GM12878 (cell line): ENCODE measurements around the gene GRIN2A. TPM values are rescaled to one million over a fixed set of nuclear protein-coding genes. Genes with fewer than 3 reads are reported as not detected.
A peak's percentile ranks its signal among the peaks of the same experiment; 100 is the strongest.

ENCODE experiments used
- ATF3 ChIP-seq: IDR thresholded peaks from 2 replicates; pipeline ENCODE4 v1.6.1; 2011; ENCODE audit warnings: low read depth, mild to moderate bottlenecking, low read length, moderate library complexity, borderline replicate concordance; ENCODE audit errors: extremely low read depth
- ATF7 ChIP-seq: fragments of 450-650 bp; IDR thresholded peaks from 2 replicates; pipeline ENCODE4 v1.6.1; 2016; ENCODE audit warnings: low read depth, mild to moderate bottlenecking
- BHLHE40 ChIP-seq, 2 experiments: fragments of 450-650 bp in 1 of 2; IDR thresholded peaks; 2 replicates each; pipeline ENCODE4 v1.6.1; 2011 to 2017; ENCODE audit warnings: low read depth in 2 of 2, borderline replicate concordance in 1 of 2, improper control_type of control experiment in 1 of 2, low read length in 1 of 2, mild to moderate bottlenecking in 1 of 2
- CBFB ChIP-seq: IDR thresholded peaks from 2 replicates; pipeline ENCODE4 v1.6.1; 2016; ENCODE audit warnings: antibody characterized with exemption, low read depth
- CBX5 ChIP-seq: sonication (generic); IDR thresholded peaks from 2 replicates; pipeline ENCODE4 v1.6.1; 2016; ENCODE audit warnings: low read depth, moderate library complexity, mild to moderate bottlenecking, inconsistent platforms
- MAX ChIP-seq: IDR thresholded peaks from 2 replicates; pipeline ENCODE4 v1.6.1; 2012; ENCODE audit warnings: low read depth, low read length, improper control_type of control experiment
- MEF2A ChIP-seq: IDR thresholded peaks from 2 replicates; pipeline ENCODE4 v1.6.1; 2011; ENCODE audit warnings: low read depth, mild to moderate bottlenecking, low read length, moderate library complexity; ENCODE audit not compliant: insufficient read depth
- MYC ChIP-seq: IDR thresholded peaks from 2 replicates; pipeline ENCODE4 v1.6.1; 2011; ENCODE audit warnings: mild to moderate bottlenecking, low read length, moderate library complexity, inconsistent platforms; ENCODE audit not compliant: insufficient read depth, insufficient replicate concordance, insufficient read length, severe bottlenecking
- POLR2AphosphoS5 ChIP-seq: IDR thresholded peaks from 2 replicates; pipeline ENCODE4 v1.6.1; 2011; ENCODE audit warnings: mild to moderate bottlenecking, low read length, inconsistent platforms
- RFX5 ChIP-seq: IDR thresholded peaks from 2 replicates; pipeline ENCODE4 v1.6.1; 2011; ENCODE audit warnings: low read depth, low read length, improper control_type of control experiment
- TARDBP ChIP-seq: IDR thresholded peaks from 2 replicates; pipeline ENCODE4 v1.6.1; 2016; ENCODE audit warnings: borderline replicate concordance
- TCF3 ChIP-seq: IDR thresholded peaks from 2 replicates; pipeline ENCODE4 v1.6.1; 2012; ENCODE audit warnings: low read depth, mild to moderate bottlenecking, low read length, borderline replicate concordance; ENCODE audit not compliant: insufficient read depth
- ZBTB40 ChIP-seq: fragments of 450-650 bp; IDR thresholded peaks from 2 replicates; pipeline ENCODE4 v1.6.1; 2016; ENCODE audit warnings: mild to moderate bottlenecking, moderate library complexity, borderline replicate concordance
- ZNF24 ChIP-seq: fragments of 450-650 bp; IDR thresholded peaks from 2 replicates; pipeline ENCODE4 v1.6.1; 2017; ENCODE audit warnings: antibody characterized with exemption, mild to moderate bottlenecking
- polyA plus RNA-seq, 11 experiments: library from polyadenylated mRNA; depleted of rRNA in 4 of 11; unstranded in 6 of 11; stranded (reverse) in 5 of 11; fragments of >200 nt; fragmentation: Nextera tagmentation in 4 of 11; fragmentation: Illumina TruSeq in 1 of 11; extraction: Ambion mirVana in 4 of 11; extraction: Trizol in 1 of 11; gene quantifications; 1 replicate in 1 of 11; 2 replicates in 10 of 11; pipeline versions ENCODE4 v1.2.1 to v1.2.3, GENCODE V29; 2011 to 2016; ENCODE audit warnings: inconsistent platforms in 2 of 11, missing spikeins in 2 of 11, low read depth in 1 of 11
- total RNA-seq, 4 experiments: library from RNA; depleted of rRNA in 3 of 4; stranded (reverse); fragments of >200 nt in 3 of 4; fragmentation: Illumina TruSeq in 1 of 4; extraction: Trizol in 1 of 4; gene quantifications; 2 replicates each; pipeline versions ENCODE4 v1.2.1 to v1.2.3, GENCODE V29; 2013 to 2021
- TF ChIP-seq, protein P1 (sequence below): fragments of 450-650 bp; IDR thresholded peaks from 2 replicates; pipeline ENCODE4 v1.6.1; 2017; ENCODE audit warnings: mild to moderate bottlenecking, moderate library complexity
- TF ChIP-seq, protein P2 (sequence below): IDR thresholded peaks from 2 replicates; pipeline ENCODE4 v1.6.1; 2012; ENCODE audit warnings: mild to moderate bottlenecking, low read depth, low read length

Gene GRIN2A
- total and polyA plus RNA-seq, 10 of the 15 experiments (the other 5 are each of a cell fraction or from before 2014, with no cell fraction given) = 2.4 to 13.3 (median 7.3) TPM

DNA sequence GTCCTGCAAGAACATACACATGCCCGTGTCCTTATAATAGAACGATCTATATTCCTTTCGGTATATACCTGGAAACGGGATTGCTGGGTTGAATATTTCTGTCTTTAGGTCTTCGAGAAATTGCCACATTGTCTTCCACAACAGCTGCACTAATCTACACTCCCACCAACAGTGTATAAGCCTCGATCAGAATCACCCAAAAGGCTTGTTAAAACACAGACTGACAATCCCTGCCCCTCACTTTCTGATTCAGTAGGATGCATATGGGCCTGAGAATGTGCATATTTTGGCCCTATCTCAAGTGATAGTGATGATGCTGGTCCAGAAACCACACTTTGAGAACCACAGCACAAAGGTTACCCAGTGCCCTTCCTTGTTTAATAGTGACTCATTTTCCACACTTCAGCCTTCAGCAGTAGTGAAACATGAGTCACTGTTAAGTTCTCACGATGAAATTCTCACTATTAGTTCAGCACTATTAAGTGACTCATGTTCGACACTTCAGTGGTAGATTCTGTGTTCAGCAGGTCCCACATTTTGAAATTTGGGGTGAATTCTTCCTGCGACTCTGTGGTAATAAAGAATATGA is 215.6 kb downstream of the GRIN2A start (continued):
- TF ChIP-seq, protein P1, sequence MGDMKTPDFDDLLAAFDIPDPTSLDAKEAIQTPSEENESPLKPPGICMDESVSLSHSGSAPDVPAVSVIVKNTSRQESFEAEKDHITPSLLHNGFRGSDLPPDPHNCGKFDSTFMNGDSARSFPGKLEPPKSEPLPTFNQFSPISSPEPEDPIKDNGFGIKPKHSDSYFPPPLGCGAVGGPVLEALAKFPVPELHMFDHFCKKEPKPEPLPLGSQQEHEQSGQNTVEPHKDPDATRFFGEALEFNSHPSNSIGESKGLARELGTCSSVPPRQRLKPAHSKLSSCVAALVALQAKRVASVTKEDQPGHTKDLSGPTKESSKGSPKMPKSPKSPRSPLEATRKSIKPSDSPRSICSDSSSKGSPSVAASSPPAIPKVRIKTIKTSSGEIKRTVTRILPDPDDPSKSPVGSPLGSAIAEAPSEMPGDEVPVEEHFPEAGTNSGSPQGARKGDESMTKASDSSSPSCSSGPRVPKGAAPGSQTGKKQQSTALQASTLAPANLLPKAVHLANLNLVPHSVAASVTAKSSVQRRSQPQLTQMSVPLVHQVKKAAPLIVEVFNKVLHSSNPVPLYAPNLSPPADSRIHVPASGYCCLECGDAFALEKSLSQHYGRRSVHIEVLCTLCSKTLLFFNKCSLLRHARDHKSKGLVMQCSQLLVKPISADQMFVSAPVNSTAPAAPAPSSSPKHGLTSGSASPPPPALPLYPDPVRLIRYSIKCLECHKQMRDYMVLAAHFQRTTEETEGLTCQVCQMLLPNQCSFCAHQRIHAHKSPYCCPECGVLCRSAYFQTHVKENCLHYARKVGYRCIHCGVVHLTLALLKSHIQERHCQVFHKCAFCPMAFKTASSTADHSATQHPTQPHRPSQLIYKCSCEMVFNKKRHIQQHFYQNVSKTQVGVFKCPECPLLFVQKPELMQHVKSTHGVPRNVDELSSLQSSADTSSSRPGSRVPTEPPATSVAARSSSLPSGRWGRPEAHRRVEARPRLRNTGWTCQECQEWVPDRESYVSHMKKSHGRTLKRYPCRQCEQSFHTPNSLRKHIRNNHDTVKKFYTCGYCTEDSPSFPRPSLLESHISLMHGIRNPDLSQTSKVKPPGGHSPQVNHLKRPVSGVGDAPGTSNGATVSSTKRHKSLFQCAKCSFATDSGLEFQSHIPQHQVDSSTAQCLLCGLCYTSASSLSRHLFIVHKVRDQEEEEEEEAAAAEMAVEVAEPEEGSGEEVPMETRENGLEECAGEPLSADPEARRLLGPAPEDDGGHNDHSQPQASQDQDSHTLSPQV = no peak
- TF ChIP-seq MYC (no peak), TCF3 (no peak), TARDBP (no peak), BHLHE40 (IDR thresholded peaks at IDR 0.05; ENCODE audit: borderline replicate concordance in 1 of 2, low read depth in 2 of 2, low read length in 1 of 2) (peak in 1 of 2 experiments; percentile 60; a peak in 1 of 4 replicates), ATF7 (peak; percentile 94), CBFB (peak; percentile 53; the same call in 1 of the 2 replicates), ATF3 (no peak), RFX5 (no peak), ZBTB40 (no peak), MEF2A (no peak), CBX5 (no peak), POLR2AphosphoS5 (no peak), ZNF24 (0 out of 2 replicates have a peak, but pooled peaks have one; percentile 28), MAX (no peak)
- TF ChIP-seq, protein P2, sequence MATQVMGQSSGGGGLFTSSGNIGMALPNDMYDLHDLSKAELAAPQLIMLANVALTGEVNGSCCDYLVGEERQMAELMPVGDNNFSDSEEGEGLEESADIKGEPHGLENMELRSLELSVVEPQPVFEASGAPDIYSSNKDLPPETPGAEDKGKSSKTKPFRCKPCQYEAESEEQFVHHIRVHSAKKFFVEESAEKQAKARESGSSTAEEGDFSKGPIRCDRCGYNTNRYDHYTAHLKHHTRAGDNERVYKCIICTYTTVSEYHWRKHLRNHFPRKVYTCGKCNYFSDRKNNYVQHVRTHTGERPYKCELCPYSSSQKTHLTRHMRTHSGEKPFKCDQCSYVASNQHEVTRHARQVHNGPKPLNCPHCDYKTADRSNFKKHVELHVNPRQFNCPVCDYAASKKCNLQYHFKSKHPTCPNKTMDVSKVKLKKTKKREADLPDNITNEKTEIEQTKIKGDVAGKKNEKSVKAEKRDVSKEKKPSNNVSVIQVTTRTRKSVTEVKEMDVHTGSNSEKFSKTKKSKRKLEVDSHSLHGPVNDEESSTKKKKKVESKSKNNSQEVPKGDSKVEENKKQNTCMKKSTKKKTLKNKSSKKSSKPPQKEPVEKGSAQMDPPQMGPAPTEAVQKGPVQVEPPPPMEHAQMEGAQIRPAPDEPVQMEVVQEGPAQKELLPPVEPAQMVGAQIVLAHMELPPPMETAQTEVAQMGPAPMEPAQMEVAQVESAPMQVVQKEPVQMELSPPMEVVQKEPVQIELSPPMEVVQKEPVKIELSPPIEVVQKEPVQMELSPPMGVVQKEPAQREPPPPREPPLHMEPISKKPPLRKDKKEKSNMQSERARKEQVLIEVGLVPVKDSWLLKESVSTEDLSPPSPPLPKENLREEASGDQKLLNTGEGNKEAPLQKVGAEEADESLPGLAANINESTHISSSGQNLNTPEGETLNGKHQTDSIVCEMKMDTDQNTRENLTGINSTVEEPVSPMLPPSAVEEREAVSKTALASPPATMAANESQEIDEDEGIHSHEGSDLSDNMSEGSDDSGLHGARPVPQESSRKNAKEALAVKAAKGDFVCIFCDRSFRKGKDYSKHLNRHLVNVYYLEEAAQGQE = no peak
